Measurements from ENCODE around the gene DOK6.
"Not testable (repeated sequence)": the region's sequence is repeated elsewhere in the genome, so short reads cannot be mapped to it uniquely, and the experiment has no call there.

The DOK6 gene

GRCh38 chr18:69878213-69878933 is 477.7 kb downstream of the DOK6 start:
- no peak for DNase-seq

- DNase-seq: not testable (repeated sequence)
Observed at GRCh38 chr18:69879051-69879450, 478.4 kb downstream of the DOK6 start.

GRCh38 chr18:69880083-69880482 is 479.4 kb downstream of the DOK6 start:
- no peak for DNase-seq

- DNase-seq: no peak
Observed at GRCh38 chr18:69882965-69883668, 482.4 kb downstream of the DOK6 start.

GRCh38 chr18:69883781-69884180 is 483.1 kb downstream of the DOK6 start:
- no peak for DNase-seq

GRCh38 chr18:69885355-69885754 is 484.7 kb downstream of the DOK6 start:
- DNase-seq: no peak

GRCh38 chr18:69885841-69886531 is 485.3 kb downstream of the DOK6 start:
- DNase-seq: no peak

GRCh38 chr18:69887256-69887655 is 486.6 kb downstream of the DOK6 start:
- DNase-seq: no peak

- DNase-seq: no peak
Observed at GRCh38 chr18:69889009-69889408, 488.3 kb downstream of the DOK6 start.

GRCh38 chr18:69890558-69890957 is 489.9 kb downstream of the DOK6 start:
- DNase-seq: no peak

GRCh38 chr18:69894467-69894866 is 493.8 kb downstream of the DOK6 start:
- DNase-seq: no peak

- DNase-seq: no peak
Observed at GRCh38 chr18:69895066-69896047, 494.7 kb downstream of the DOK6 start.

GRCh38 chr18:69897397-69898108 is 496.9 kb downstream of the DOK6 start:
- no peak for DNase-seq

- DNase-seq: no peak
Observed at GRCh38 chr18:69898241-69898861, 497.7 kb downstream of the DOK6 start.

All from EL (cell line).